ENCODE results near the gene PHF21A.

PHF21A gene

GRCh38 chr11:46107780-46108179 lies 13.5 kb downstream of the PHF21A start:
- no peak overlapping the region for H3K4me3 ChIP-seq (ENCODE audit: low read depth, low read length)
- TF ChIP-seq MYC (IDR thresholded peaks at IDR 0.05; ENCODE audit: low read depth, low read length) (no peak), POLR2A (IDR thresholded peaks at IDR 0.05; ENCODE audit: extremely low read depth, insufficient read length) (no peak), MAX (IDR thresholded peaks at IDR 0.05; ENCODE audit: low read depth, low read length) (no peak), CTCF (IDR thresholded peaks at IDR 0.05; ENCODE audit: low read depth, low read length) (no peak)
- DNase-seq (ENCODE audit: low read depth), result no peak

GRCh38 chr11:46107408-46107718 lies 13.9 kb downstream of the PHF21A start:
- TF ChIP-seq MAX (IDR thresholded peaks at IDR 0.05; ENCODE audit: low read depth, low read length) (no peak), POLR2A (IDR thresholded peaks at IDR 0.05; ENCODE audit: extremely low read depth, insufficient read length) (no peak), MYC (IDR thresholded peaks at IDR 0.05; ENCODE audit: low read depth, low read length) (no peak), CTCF (IDR thresholded peaks at IDR 0.05; ENCODE audit: low read depth, low read length) (no peak)
- no peak overlapping the region for H3K4me3 ChIP-seq (ENCODE audit: low read depth, low read length)
- no peak for DNase-seq (ENCODE audit: low read depth)

- peak overlapping the region; percentile 30 for H3K4me3 ChIP-seq (ENCODE audit: low read depth, low read length)
- peak; percentile 87 for DNase-seq (ENCODE audit: low read depth)
- peak; percentile 24; the same call in 1 of the 2 replicates for TF ChIP-seq MAX (IDR thresholded peaks at IDR 0.05; ENCODE audit: low read depth, low read length)
- TF ChIP-seq POLR2A (IDR thresholded peaks at IDR 0.05; ENCODE audit: extremely low read depth, insufficient read length), result no peak
Measured at GRCh38 chr11:46106530-46107407, 14.5 kb downstream of the PHF21A start.

- H3K4me3 ChIP-seq (ENCODE audit: low read depth, low read length), result no peak overlapping the region
- peak; percentile 56 for DNase-seq (ENCODE audit: low read depth)
- TF ChIP-seq MYC (IDR thresholded peaks at IDR 0.05; ENCODE audit: low read depth, low read length), result no peak
- TF ChIP-seq CTCF (IDR thresholded peaks at IDR 0.05; ENCODE audit: low read depth, low read length), result no peak
- TF ChIP-seq MAX (IDR thresholded peaks at IDR 0.05; ENCODE audit: low read depth, low read length), result no peak
- TF ChIP-seq POLR2A (IDR thresholded peaks at IDR 0.05; ENCODE audit: extremely low read depth, insufficient read length), result no peak
Measured at GRCh38 chr11:46105926-46106325, 15.3 kb downstream of the PHF21A start.

GRCh38 chr11:46105134-46105628 lies 16.1 kb downstream of the PHF21A start:
- no peak overlapping the region for H3K4me3 ChIP-seq (ENCODE audit: low read depth, low read length)
- TF ChIP-seq CTCF (IDR thresholded peaks at IDR 0.05; ENCODE audit: low read depth, low read length) (no peak), POLR2A (IDR thresholded peaks at IDR 0.05; ENCODE audit: extremely low read depth, insufficient read length) (no peak), MYC (IDR thresholded peaks at IDR 0.05; ENCODE audit: low read depth, low read length) (no peak), MAX (IDR thresholded peaks at IDR 0.05; ENCODE audit: low read depth, low read length) (no peak)
- peak; percentile 33 for DNase-seq (ENCODE audit: low read depth)

- no peak for TF ChIP-seq CTCF (IDR thresholded peaks at IDR 0.05; ENCODE audit: low read depth, low read length)
- TF ChIP-seq MAX (IDR thresholded peaks at IDR 0.05; ENCODE audit: low read depth, low read length), result no peak
- TF ChIP-seq MYC (IDR thresholded peaks at IDR 0.05; ENCODE audit: low read depth, low read length), result no peak
- no peak for TF ChIP-seq POLR2A (IDR thresholded peaks at IDR 0.05; ENCODE audit: extremely low read depth, insufficient read length)
- no peak for DNase-seq (ENCODE audit: low read depth)
- H3K4me3 ChIP-seq (ENCODE audit: low read depth, low read length), result no peak overlapping the region
Measured at GRCh38 chr11:46102843-46103242, 18.4 kb downstream of the PHF21A start.

Data from NB4 (cell line).